Measurements from ENCODE around the gene PDZD11. TPM values are rescaled to one million over a fixed set of nuclear protein-coding genes. Genes with fewer than 3 reads are reported as not detected.
"Not testable (repeated sequence)": the region's sequence is repeated elsewhere in the genome, so short reads cannot be mapped to it uniquely, and the experiment has no call there.

PDZD11 gene
- total RNA-seq, 2 donors from 2014 or later, result 27.9 to 28.3 TPM

- Mint-ChIP-seq H3K27ac (no peak overlapping the region), H3K36me3 (no peaks in the 10 kb centered on the region), H3K9me3 (no peaks in the 10 kb centered on the region), H3K4me1 (ENCODE audit: low read depth in 2 of 2) (no peaks in the 10 kb centered on the region), H3K27me3 (peaks cover 0 to 10% of the 10 kb centered on the region in 2 donors), H3K4me3 (no peak overlapping the region)
- ATAC-seq, result no peak
- DNase-seq (ENCODE audit: low spot score), result no peak
These were observed 44.8 kb downstream of the PDZD11 start for GRCh38 chrX:70244881-70245280.

GRCh38 chrX:70243601-70244000 lies 46.1 kb downstream of the PDZD11 start:
- H3K27me3 Mint-ChIP-seq, result peaks cover 0 to 10% of the 10 kb centered on the region in 2 donors
- H3K27ac Mint-ChIP-seq; H3K9me3 Mint-ChIP-seq; H3K4me1 Mint-ChIP-seq (ENCODE audit: low read depth in 2 of 2); DNase-seq (ENCODE audit: low spot score); H3K36me3 Mint-ChIP-seq; ATAC-seq; H3K4me3 Mint-ChIP-seq: not testable (repeated sequence)

DNA sequence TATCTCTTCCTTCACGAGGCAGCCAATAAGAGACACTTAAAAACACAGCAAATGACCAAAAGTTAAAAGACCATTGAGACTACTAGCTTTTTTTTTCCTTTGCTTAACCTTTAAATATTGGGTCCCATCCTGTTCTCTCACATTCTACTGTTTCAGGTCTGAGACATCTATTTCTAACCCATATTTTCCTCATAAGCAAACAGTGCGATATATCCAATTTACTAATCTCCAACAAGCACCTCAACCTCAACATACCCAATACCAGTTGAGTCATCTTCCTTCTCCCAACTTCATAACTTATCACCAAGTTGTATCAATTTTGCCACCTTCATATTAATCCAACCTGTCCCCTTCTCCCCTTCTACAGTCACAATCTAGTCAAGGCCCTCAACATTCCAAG lies 48.2 kb downstream of the PDZD11 start:
- Mint-ChIP-seq H3K36me3 (no peaks in the 10 kb centered on the region), H3K27me3 (peaks cover 0 to 16% of the 10 kb centered on the region in 2 donors), H3K9me3 (no peaks in the 10 kb centered on the region), H3K4me1 (ENCODE audit: low read depth in 2 of 2) (no peaks in the 10 kb centered on the region), H3K4me3 (no peak overlapping the region), H3K27ac (no peak overlapping the region)
- ATAC-seq, result no peak
- DNase-seq (ENCODE audit: low spot score), result no peak

DNA sequence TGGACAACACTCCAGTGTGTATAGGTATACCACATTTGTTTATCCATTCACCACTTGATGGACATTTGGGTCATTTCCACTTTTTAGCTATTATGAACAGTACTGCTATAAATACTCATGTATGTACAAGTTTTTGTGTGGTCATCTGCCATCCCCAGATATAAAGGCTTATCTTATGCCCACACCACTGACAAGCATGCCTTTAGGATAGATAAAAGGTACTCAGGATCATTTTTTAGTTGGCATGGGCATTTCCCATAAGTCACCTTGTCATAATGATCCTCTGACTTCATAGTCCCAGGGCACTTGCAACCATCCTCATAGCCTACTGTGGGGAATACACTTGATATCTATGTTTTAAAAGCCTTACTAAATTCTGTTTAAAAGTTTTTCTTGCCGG lies 49.0 kb downstream of the PDZD11 start:
- no peaks in the 10 kb centered on the region for H3K36me3 Mint-ChIP-seq
- DNase-seq (ENCODE audit: low spot score), result no peak
- H3K9me3 Mint-ChIP-seq, result no peaks in the 10 kb centered on the region
- no peak overlapping the region for H3K4me3 Mint-ChIP-seq
- no peaks in the 10 kb centered on the region for H3K4me1 Mint-ChIP-seq (ENCODE audit: low read depth in 2 of 2)
- ATAC-seq, result no peak
- no peak overlapping the region for H3K27ac Mint-ChIP-seq
- peaks cover 0 to 16% of the 10 kb centered on the region in 2 donors for H3K27me3 Mint-ChIP-seq

Other genes with a start within 250 kb of the PDZD11 start
- not detected for gene AWAT2, start 240.0 kb downstream of the PDZD11 start, total RNA-seq
- gene OTUD6A, start 227.5 kb downstream of the PDZD11 start, total RNA-seq, result not detected
- 10 to 100 TPM; 26.2 to 30.5 TPM for gene IGBP1, start 156.5 kb downstream of the PDZD11 start, total RNA-seq
- not detected for gene DGAT2L6, start 112.4 kb downstream of the PDZD11 start, total RNA-seq
- gene AWAT1, start 55.3 kb downstream of the PDZD11 start, total RNA-seq, result not detected
- gene P2RY4, start 29.7 kb downstream of the PDZD11 start, total RNA-seq, result under 1 TPM; 0.36 to 0.40 TPM
- not detected for gene ARR3, start 21.6 kb downstream of the PDZD11 start, total RNA-seq
- not detected for gene RAB41, start 7.8 kb downstream of the PDZD11 start, total RNA-seq
- gene KIF4A, start 177 bp upstream of the PDZD11 start, total RNA-seq, result 10 to 100 TPM; 17.2 to 29.8 TPM
- under 1 TPM; 0.17 to 0.81 TPM for gene GDPD2, start 133.4 kb upstream of the PDZD11 start, total RNA-seq
- gene DLG3, start 154.9 kb upstream of the PDZD11 start, total RNA-seq, result 10 to 100 TPM in 1 of 2 donors, 1 to 10 TPM in 1; 9.5 to 13.2 TPM

Data from natural killer cell treated with Interleukin-12 subunit alpha and Interleukin-12 subunit beta and Interleukin-15 and Interleukin-18, amount 100 ng/mL, for 72 hours (primary cell).